OCI-LY7 (cell line): ENCODE results near the gene EHD4. TPM values are rescaled to one million over a fixed set of nuclear protein-coding genes. Genes with fewer than 3 reads are reported as not detected.

Source experiments
- BruUV-seq: library from RNA; stranded (reverse); fragments of 400-500 nt; replicated peaks from 2 replicates; lab custom pipeline; 2021; lab: Mats Ljungman, UMichigan
- CTCF ChIA-PET: fragments of 300-600 bp; sonication (Branson Sonifier 250); formaldehyde crosslinking; loops from one replicate; lab custom pipeline; 2022; ENCODE audit warnings: antibody characterized with exemption; ENCODE audit not compliant: unreplicated experiment; lab: Charles Lee
- POLR2A ChIA-PET: fragments of 300-600 bp; sonication (Branson Sonifier 250); formaldehyde crosslinking; loops from one replicate; lab custom pipeline; 2022; ENCODE audit warnings: antibody characterized with exemption; lab: Charles Lee
- DNase-seq: peaks from one replicate; pipeline ENCODE4 v3.0.0-alpha.2; 2015; ENCODE audit warnings: low spot score
- H2AFZ ChIP-seq: fragments of 200-600 bp; sonication (generic), shearing (Covaris generic); 2 replicates; pipeline ENCODE4 v1.6.1; 2014; ENCODE audit warnings: mild to moderate bottlenecking, antibody characterized with exemption, low read length, moderate library complexity
- H3K27ac ChIP-seq: fragments of 200-600 bp; sonication (generic); 2 replicates; pipeline ENCODE4 v1.5.1; 2014; ENCODE audit warnings: mixed run types, low read depth, mild to moderate bottlenecking, moderate library complexity, low read length, inconsistent platforms; ENCODE audit not compliant: poor library complexity, severe bottlenecking
- H3K36me3 ChIP-seq: fragments of 200-600 bp; sonication (generic); 2 replicates; pipeline ENCODE4 v1.6.1; 2014; ENCODE audit warnings: mild to moderate bottlenecking, antibody characterized with exemption, low read length, moderate library complexity, mixed read lengths; ENCODE audit not compliant: insufficient read depth
- H3K4me1 ChIP-seq: fragments of 200-600 bp; sonication (generic); 2 replicates; pipeline ENCODE4 v1.5.1; 2014; ENCODE audit warnings: mild to moderate bottlenecking, low read length; ENCODE audit not compliant: insufficient read depth, poor library complexity, severe bottlenecking
- H3K4me2 ChIP-seq: fragments of 200-600 bp; sonication (generic); 2 replicates; pipeline ENCODE4 v1.6.1; 2014; ENCODE audit warnings: mild to moderate bottlenecking, low read length
- H3K4me3 ChIP-seq: fragments of 200-600 bp; sonication (generic); 2 replicates; pipeline ENCODE4 v1.5.1; 2014; ENCODE audit warnings: mild to moderate bottlenecking, low read depth, low read length; ENCODE audit not compliant: poor library complexity, severe bottlenecking
- H3K79me2 ChIP-seq: fragments of 200-600 bp; sonication (generic); 2 replicates; pipeline ENCODE4 v1.6.1; 2016; ENCODE audit warnings: low read depth, mild to moderate bottlenecking, low read length, moderate library complexity, mixed read lengths; ENCODE audit not compliant: insufficient read depth
- H3K9me2 ChIP-seq: fragments of 200-600 bp; sonication (generic); 2 replicates; pipeline ENCODE4 v1.6.1; 2016; ENCODE audit warnings: mild to moderate bottlenecking, low read length, mixed read lengths; ENCODE audit not compliant: insufficient read depth
- H3K9me3 ChIP-seq: fragments of 200-600 bp; sonication (generic); 2 replicates; pipeline ENCODE4 v1.6.1; 2014; ENCODE audit warnings: mild to moderate bottlenecking, mixed run types, low read length, mixed read lengths
- H4K20me1 ChIP-seq: fragments of 200-600 bp; sonication (generic); 2 replicates; pipeline ENCODE4 v1.6.1; 2014; ENCODE audit warnings: mild to moderate bottlenecking, antibody characterized with exemption, low read length, moderate library complexity, mixed read lengths; ENCODE audit not compliant: insufficient read depth
- CTCF ChIP-seq: fragments of 200-600 bp; sonication (generic); conservative IDR thresholded peaks from 2 replicates; pipeline ENCODE4 v1.5.1; 2014; ENCODE audit warnings: mild to moderate bottlenecking, antibody characterized with exemption, low read length, moderate library complexity, mixed read lengths
- EZH2phosphoT487 ChIP-seq: fragments of 200-600 bp; sonication (generic); IDR thresholded peaks from 2 replicates; pipeline ENCODE4 v1.6.1; 2018; ENCODE audit warnings: low read depth, borderline replicate concordance, mild to moderate bottlenecking, mixed run types, antibody characterized with exemption, low read length, moderate library complexity, mixed read lengths
- intact Hi-C: fragments of 100-400 bp; cut with micrococcal nuclease; formaldehyde crosslinking; loops from one replicate; pipeline ENCODE4 v1.10.0; 2022; ENCODE audit not compliant: unreplicated experiment
- total RNA-seq, 2 experiments: library from RNA; depleted of rRNA in 1 of 2; stranded (reverse); fragments of >200 nt in 1 of 2; shearing (Covaris generic) in 1 of 2; gene quantifications; 2 replicates each; pipeline ENCODE4 v1.2.3, GENCODE V29; 2014 to 2022

The EHD4 gene
- total RNA-seq, 2 experiments from 2014 or later, result 13.5 to 19.4 TPM

- ChIA-PET CTCF (no interaction called here), POLR2A (no interaction called here)
- H3K4me2 ChIP-seq, result no peak overlapping the region
- no peaks in the 10 kb centered on the region for H3K79me2 ChIP-seq
- H3K4me3 ChIP-seq, result no peak overlapping the region
- DNase-seq, result no peak
- H3K4me1 ChIP-seq, result no peaks in the 10 kb centered on the region
- no peak overlapping the region for H2AFZ ChIP-seq
- no peak for TF ChIP-seq CTCF
- no peak for TF ChIP-seq EZH2phosphoT487
- intact Hi-C loops, result no loop called here
- H3K27ac ChIP-seq, result no peak overlapping the region
- H3K36me3 ChIP-seq, result peaks cover 20% of the 10 kb centered on the region
- no TSS peak for BruUV-seq
- H3K9me2 ChIP-seq, result no peaks in the 10 kb centered on the region
- no peaks in the 10 kb centered on the region for H4K20me1 ChIP-seq
- no peaks in the 10 kb centered on the region for H3K9me3 ChIP-seq
Measured at GRCh38 chr15:41951571-41951970, 20.8 kb downstream of the EHD4 start.

DNA sequence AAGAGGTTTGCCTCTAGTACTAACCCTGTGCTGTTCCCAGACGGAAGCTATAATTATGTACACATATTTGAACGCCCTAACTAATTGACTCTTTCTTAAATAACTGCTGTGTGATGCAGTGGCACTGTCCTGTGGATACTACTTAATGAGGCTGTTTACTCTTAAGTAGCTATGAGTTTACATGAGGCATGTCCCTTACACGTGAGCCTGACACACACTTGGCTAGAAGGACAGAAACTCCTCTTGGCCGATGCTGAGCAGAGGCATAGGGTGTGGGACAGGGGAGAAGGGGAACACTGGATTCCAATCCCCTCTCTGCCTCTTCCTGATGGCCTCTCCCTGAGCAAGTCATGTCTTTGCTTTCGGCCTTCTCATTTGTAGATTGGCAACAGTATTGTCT lies 21.9 kb downstream of the EHD4 start:
- Histone ChIP-seq H3K4me2 (no peak overlapping the region), H3K36me3 (peaks cover 20% of the 10 kb centered on the region), H3K9me2 (no peaks in the 10 kb centered on the region), H3K9me3 (no peaks in the 10 kb centered on the region), H3K4me3 (no peak overlapping the region), H3K79me2 (no peaks in the 10 kb centered on the region), H3K27ac (no peak overlapping the region), H2AFZ (no peak overlapping the region), H3K4me1 (no peaks in the 10 kb centered on the region), H4K20me1 (no peaks in the 10 kb centered on the region)
- ChIA-PET POLR2A (no interaction called here), CTCF (no interaction called here)
- DNase-seq, result no peak
- TF ChIP-seq EZH2phosphoT487, result no peak
- TF ChIP-seq CTCF, result no peak
- intact Hi-C loops, result no loop called here
- no TSS peak for BruUV-seq

DNA sequence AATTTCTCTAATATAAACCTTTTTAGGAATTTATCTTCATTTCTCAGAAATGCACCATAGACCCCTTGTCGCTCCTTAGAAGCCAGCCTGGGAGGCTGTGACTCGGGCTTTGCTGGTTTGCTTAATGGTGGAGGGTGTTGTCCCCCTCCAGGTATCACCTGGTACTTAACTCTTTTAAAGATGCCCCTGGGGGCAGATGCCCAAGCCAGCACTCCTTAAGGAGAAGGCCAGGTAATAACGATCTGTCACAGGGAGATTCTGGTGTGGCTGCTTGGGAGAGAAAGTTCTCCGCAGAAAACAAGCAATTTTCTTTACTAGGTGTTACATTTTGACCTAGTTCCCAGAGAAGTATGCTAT lies 22.3 kb downstream of the EHD4 start:
- Histone ChIP-seq H3K4me1 (no peaks in the 10 kb centered on the region), H3K36me3 (peaks cover 20% of the 10 kb centered on the region), H3K9me3 (no peaks in the 10 kb centered on the region), H2AFZ (no peak overlapping the region), H3K9me2 (no peaks in the 10 kb centered on the region), H4K20me1 (no peaks in the 10 kb centered on the region), H3K4me3 (no peak overlapping the region), H3K4me2 (no peak overlapping the region), H3K79me2 (no peaks in the 10 kb centered on the region), H3K27ac (no peak overlapping the region)
- intact Hi-C loops, result no loop called here
- POLR2A ChIA-PET, result no interaction called here
- DNase-seq, result no peak
- CTCF ChIA-PET, result no interaction called here
- BruUV-seq, result no TSS peak
- TF ChIP-seq CTCF (no peak), EZH2phosphoT487 (no peak)
